GM12891 (cell line): ENCODE data around the gene KIAA1328.

Source experiments
- POLR2A ChIP-seq: IDR thresholded peaks from 2 replicates; pipeline ENCODE4 v1.6.1; 2011; ENCODE audit warnings: low read depth, low read length, control low read depth
- POLR2AphosphoS5 ChIP-seq: IDR thresholded peaks from 2 replicates; pipeline ENCODE4 v1.6.1; 2011; ENCODE audit warnings: low read depth, low read length, control low read depth
- POU2F2 ChIP-seq: IDR thresholded peaks from 2 replicates; pipeline ENCODE4 v1.6.1; 2011; ENCODE audit warnings: low read depth, mild to moderate bottlenecking, control low read depth, low read length, moderate library complexity

GRCh38 chr18:36792634-36793283, 36.2 kb upstream of the KIAA1328 start:
- TF ChIP-seq POLR2AphosphoS5 (no peak), POLR2A (no peak), POU2F2 (no peak)
